ENCODE data around the gene PPIP5K1.

Gene PPIP5K1

GRCh38 chr15:43523646-43524045 lies 66.4 kb downstream of the PPIP5K1 start:
- no peaks in the 10 kb centered on the region for H3K9me3 ChIP-seq (ENCODE audit: severe bottlenecking)
- no peak for DNase-seq (ENCODE audit: low spot score)
- H3K36me3 ChIP-seq (ENCODE audit: low read depth), result no peaks in the 10 kb centered on the region
- no peak overlapping the region for H3K27ac ChIP-seq (ENCODE audit: poor library complexity, severe bottlenecking)
- no peak for TF ChIP-seq CTCF (IDR thresholded peaks at IDR 0.05; ENCODE audit: poor library complexity, severe bottlenecking)
- no peak for ATAC-seq (ENCODE audit: low read depth)
- no peak overlapping the region for H3K4me3 ChIP-seq (ENCODE audit: severe bottlenecking)
- H3K4me1 ChIP-seq (ENCODE audit: insufficient read depth, poor library complexity, severe bottlenecking), result no peaks in the 10 kb centered on the region
- no peaks in the 10 kb centered on the region for H3K27me3 ChIP-seq (ENCODE audit: insufficient read depth, poor library complexity, severe bottlenecking)

GRCh38 chr15:43522247-43522646 lies 67.8 kb downstream of the PPIP5K1 start:
- no peaks in the 10 kb centered on the region for H3K9me3 ChIP-seq (ENCODE audit: severe bottlenecking)
- TF ChIP-seq CTCF (IDR thresholded peaks at IDR 0.05; ENCODE audit: poor library complexity, severe bottlenecking), result no peak
- H3K36me3 ChIP-seq (ENCODE audit: low read depth), result no peaks in the 10 kb centered on the region
- DNase-seq (ENCODE audit: low spot score), result no peak
- H3K27ac ChIP-seq (ENCODE audit: poor library complexity, severe bottlenecking), result no peak overlapping the region
- H3K27me3 ChIP-seq (ENCODE audit: insufficient read depth, poor library complexity, severe bottlenecking), result no peaks in the 10 kb centered on the region
- H3K4me3 ChIP-seq (ENCODE audit: severe bottlenecking), result no peak overlapping the region
- H3K4me1 ChIP-seq (ENCODE audit: insufficient read depth, poor library complexity, severe bottlenecking), result no peaks in the 10 kb centered on the region
- no peak for ATAC-seq (ENCODE audit: low read depth)

- H3K36me3 ChIP-seq (ENCODE audit: low read depth), result no peaks in the 10 kb centered on the region
Measured at GRCh38 chr15:43521419-43521818, 68.6 kb downstream of the PPIP5K1 start.

GRCh38 chr15:43520138-43520537 lies 69.9 kb downstream of the PPIP5K1 start:
- Histone ChIP-seq H3K27me3 (ENCODE audit: insufficient read depth, poor library complexity, severe bottlenecking) (no peaks in the 10 kb centered on the region), H3K36me3 (ENCODE audit: low read depth) (no peaks in the 10 kb centered on the region), H3K4me3 (ENCODE audit: severe bottlenecking) (no peak overlapping the region), H3K27ac (ENCODE audit: poor library complexity, severe bottlenecking) (no peak overlapping the region), H3K9me3 (ENCODE audit: severe bottlenecking) (no peaks in the 10 kb centered on the region), H3K4me1 (ENCODE audit: insufficient read depth, poor library complexity, severe bottlenecking) (no peaks in the 10 kb centered on the region)
- no peak for TF ChIP-seq CTCF (IDR thresholded peaks at IDR 0.05; ENCODE audit: poor library complexity, severe bottlenecking)
- no peak for DNase-seq (ENCODE audit: low spot score)
- no peak for ATAC-seq (ENCODE audit: low read depth)

More at GRCh38 chr15:43521419-43521818, 68.6 kb downstream of the PPIP5K1 start:
- ATAC-seq (ENCODE audit: low read depth) (no peak), DNase-seq (ENCODE audit: low spot score) (no peak)
- Histone ChIP-seq H3K27me3 (ENCODE audit: insufficient read depth, poor library complexity, severe bottlenecking) (no peaks in the 10 kb centered on the region), H3K27ac (ENCODE audit: poor library complexity, severe bottlenecking) (no peak overlapping the region), H3K4me3 (ENCODE audit: severe bottlenecking) (no peak overlapping the region), H3K4me1 (ENCODE audit: insufficient read depth, poor library complexity, severe bottlenecking) (no peaks in the 10 kb centered on the region), H3K9me3 (ENCODE audit: severe bottlenecking) (no peaks in the 10 kb centered on the region)
- no peak for TF ChIP-seq CTCF (IDR thresholded peaks at IDR 0.05; ENCODE audit: poor library complexity, severe bottlenecking)

- ATAC-seq (ENCODE audit: low read depth), result no peak
- H3K9me3 ChIP-seq (ENCODE audit: severe bottlenecking), result no peaks in the 10 kb centered on the region
- no peak overlapping the region for H3K27ac ChIP-seq (ENCODE audit: poor library complexity, severe bottlenecking)
- no peak for TF ChIP-seq CTCF (IDR thresholded peaks at IDR 0.05; ENCODE audit: poor library complexity, severe bottlenecking)
- no peak for DNase-seq (ENCODE audit: low spot score)
- no peaks in the 10 kb centered on the region for H3K27me3 ChIP-seq (ENCODE audit: insufficient read depth, poor library complexity, severe bottlenecking)
- H3K4me3 ChIP-seq (ENCODE audit: severe bottlenecking), result no peak overlapping the region
- no peaks in the 10 kb centered on the region for H3K4me1 ChIP-seq (ENCODE audit: insufficient read depth, poor library complexity, severe bottlenecking)
- no peaks in the 10 kb centered on the region for H3K36me3 ChIP-seq (ENCODE audit: low read depth)
Measured at GRCh38 chr15:43519196-43519595, 70.8 kb downstream of the PPIP5K1 start.
